GM12873 (cell line): Measurements from ENCODE around the gene FYN.

ENCODE experiments used
- TF ChIP-seq, protein P1 (sequence below): IDR thresholded peaks from 2 replicates; pipeline ENCODE4 v1.5.1; 2012; ENCODE audit warnings: low read depth, mild to moderate bottlenecking, moderate library complexity, low read length, control low read depth; ENCODE audit not compliant: insufficient read depth; ENCODE audit errors: missing control alignments

FYN gene

GRCh38 chr6:111813237-111813636 is 60.0 kb downstream of the FYN start:
- TF ChIP-seq, protein P1, sequence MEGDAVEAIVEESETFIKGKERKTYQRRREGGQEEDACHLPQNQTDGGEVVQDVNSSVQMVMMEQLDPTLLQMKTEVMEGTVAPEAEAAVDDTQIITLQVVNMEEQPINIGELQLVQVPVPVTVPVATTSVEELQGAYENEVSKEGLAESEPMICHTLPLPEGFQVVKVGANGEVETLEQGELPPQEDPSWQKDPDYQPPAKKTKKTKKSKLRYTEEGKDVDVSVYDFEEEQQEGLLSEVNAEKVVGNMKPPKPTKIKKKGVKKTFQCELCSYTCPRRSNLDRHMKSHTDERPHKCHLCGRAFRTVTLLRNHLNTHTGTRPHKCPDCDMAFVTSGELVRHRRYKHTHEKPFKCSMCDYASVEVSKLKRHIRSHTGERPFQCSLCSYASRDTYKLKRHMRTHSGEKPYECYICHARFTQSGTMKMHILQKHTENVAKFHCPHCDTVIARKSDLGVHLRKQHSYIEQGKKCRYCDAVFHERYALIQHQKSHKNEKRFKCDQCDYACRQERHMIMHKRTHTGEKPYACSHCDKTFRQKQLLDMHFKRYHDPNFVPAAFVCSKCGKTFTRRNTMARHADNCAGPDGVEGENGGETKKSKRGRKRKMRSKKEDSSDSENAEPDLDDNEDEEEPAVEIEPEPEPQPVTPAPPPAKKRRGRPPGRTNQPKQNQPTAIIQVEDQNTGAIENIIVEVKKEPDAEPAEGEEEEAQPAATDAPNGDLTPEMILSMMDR, result no peak

DNA sequence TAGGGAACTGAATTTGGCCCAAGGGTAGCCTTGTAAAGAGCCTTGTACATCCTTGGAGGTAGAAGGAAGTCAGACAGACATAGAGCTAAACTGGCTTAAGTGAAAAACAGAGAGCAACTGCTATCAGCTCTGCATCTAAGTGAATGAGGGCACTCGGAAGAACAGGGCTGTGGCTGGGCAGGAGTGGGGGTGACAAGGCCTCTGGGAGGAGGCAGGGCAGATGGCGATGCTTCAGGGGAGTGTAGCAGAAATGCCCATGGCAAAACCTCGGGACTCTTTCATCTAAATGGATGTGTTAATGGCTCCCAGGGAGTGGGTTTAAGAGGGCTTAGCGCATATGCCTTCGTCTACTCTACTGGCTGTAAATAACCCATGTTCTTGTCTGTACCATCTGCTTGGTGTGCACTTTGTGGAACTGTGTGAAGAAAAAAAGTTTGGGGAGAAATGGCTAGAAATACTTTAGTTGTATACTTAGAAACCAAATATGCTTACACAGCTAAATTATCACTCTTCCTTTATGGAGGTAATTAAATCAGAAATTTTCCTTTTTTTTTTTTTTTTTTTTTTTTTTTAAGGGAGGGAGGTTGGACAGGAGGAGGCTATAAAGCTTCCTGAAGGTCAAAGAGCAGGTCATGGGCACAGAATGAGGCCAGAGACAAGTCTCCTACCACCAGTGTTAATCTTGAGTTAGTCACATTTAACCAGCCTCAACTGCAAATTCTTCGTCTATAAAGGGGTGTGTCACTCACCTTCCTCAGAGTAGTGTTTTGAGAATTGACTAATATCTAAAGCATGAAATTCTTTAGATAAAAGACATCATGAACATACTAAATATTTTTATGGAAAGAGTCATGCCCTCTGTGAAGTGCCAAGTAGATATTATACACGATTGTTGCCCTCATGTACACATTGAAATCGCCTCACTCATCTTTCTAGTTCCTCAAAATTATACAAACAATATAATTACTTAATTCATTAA is 60.9 kb downstream of the FYN start:
- TF ChIP-seq, protein P1, result no peak

- TF ChIP-seq, protein P1, result no peak
These were observed 62.7 kb downstream of the FYN start for GRCh38 chr6:111810294-111811131.

DNA sequence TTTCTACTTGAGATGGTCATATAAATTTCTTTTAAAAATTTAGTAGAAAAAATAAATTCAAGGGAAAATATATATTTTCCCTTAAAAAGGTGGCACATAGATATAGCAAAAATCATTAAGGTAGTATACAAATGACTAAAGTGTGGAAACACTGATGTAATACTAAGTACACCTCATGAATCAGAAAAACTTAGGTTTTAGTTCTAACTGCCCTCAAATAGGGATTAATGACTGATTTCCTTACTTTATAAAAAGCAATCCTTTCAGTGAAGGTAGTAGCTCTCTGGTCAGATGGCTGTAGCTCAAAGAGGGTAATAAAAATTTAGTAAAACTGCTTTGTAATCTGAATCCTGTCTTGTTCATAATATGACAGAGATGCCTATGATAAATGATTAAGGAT is 63.5 kb downstream of the FYN start:
- TF ChIP-seq, protein P1, result no peak

DNA sequence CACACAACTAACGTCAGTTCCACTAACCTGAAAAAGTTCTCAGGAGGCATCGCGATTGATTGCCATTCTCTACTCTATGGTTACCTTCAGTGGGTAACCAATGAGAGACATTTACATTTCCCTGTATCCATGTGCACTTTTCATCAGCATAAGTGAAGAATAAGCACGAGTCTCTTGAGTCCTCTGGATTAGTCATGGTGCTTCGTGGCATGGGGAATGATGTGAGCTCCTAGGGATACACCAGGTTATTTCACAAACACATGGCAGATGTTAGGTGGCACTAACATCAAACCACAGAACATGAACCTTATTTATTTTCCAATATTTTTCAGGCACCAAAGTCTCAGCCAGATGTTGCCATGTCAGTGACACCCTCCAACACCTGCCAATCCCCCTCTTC is 64.0 kb downstream of the FYN start:
- TF ChIP-seq, protein P1, result no peak

DNA sequence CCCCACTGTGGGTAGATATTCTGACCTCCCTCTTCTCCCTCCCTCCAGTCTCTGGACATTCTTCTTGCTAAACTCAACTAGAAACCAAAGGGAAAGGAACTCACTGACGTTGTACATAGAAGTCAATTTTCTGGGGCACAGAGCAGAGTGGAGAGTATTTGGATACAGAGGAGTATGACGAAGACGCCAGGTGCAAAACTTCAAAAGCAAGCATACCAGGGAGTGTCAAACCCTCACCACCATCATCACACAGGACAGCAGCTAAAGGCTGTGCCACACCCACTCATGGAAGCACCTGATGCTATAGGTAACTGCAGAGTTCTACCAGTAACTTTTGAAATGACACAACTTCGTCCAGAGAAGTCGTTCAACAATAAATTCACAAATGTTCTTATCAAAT is 64.8 kb downstream of the FYN start:
- TF ChIP-seq, protein P1, result no peak
